Panc1 (cell line): ENCODE data around the gene PCDHGA1. TPM values are rescaled to one million over a fixed set of nuclear protein-coding genes. Genes with fewer than 3 reads are reported as not detected.

Source experiments
- ATAC-seq: fragments of 200-7000 bp; cut with Tn5 transposase; 2 replicates; pipeline ENCODE4 v1.9.1; 2020; ENCODE audit warnings: mild to moderate bottlenecking, moderate library complexity
- BruUV-seq: library from RNA; stranded (reverse); fragments of 400-500 nt; replicated peaks from 2 replicates; lab custom pipeline; 2021; lab: Mats Ljungman, UMichigan
- CTCF ChIA-PET: fragments of 300-600 bp; sonication (Branson Sonifier 250); formaldehyde crosslinking; loops from one replicate; lab custom pipeline; 2022; ENCODE audit warnings: antibody characterized with exemption; lab: Charles Lee
- POLR2A ChIA-PET: fragments of 300-600 bp; sonication (Branson Sonifier 250); formaldehyde crosslinking; loops from one replicate; lab custom pipeline; 2022; ENCODE audit warnings: antibody characterized with exemption; lab: Charles Lee
- DNase-seq: peaks from one replicate; pipeline ENCODE4 v3.0.0-alpha.2; 2010; ENCODE audit warnings: low read depth, low spot score
- H3K27ac ChIP-seq: 2 replicates; pipeline ENCODE4 v1.5.1; 2011; ENCODE audit warnings: mild to moderate bottlenecking, low read length, inconsistent platforms
- H3K27me3 ChIP-seq: fragments of 200-500 bp; sonication (Bioruptor generic); 2 replicates; pipeline ENCODE4 v1.6.0; 2014; ENCODE audit warnings: low read length, inconsistent platforms; ENCODE audit not compliant: control insufficient read depth, insufficient read depth
- H3K36me3 ChIP-seq: fragments of 200-500 bp; sonication (Bioruptor generic); 2 replicates; pipeline ENCODE4 v1.5.1; 2014; ENCODE audit warnings: inconsistent platforms, mild to moderate bottlenecking, low read length, moderate library complexity; ENCODE audit not compliant: control insufficient read depth, insufficient read depth
- H3K4me1 ChIP-seq: 2 replicates; pipeline ENCODE4 v1.5.1; 2011; ENCODE audit warnings: inconsistent platforms, mild to moderate bottlenecking, low read length, moderate library complexity; ENCODE audit not compliant: control insufficient read depth, insufficient read depth
- H3K4me3 ChIP-seq, 2 experiments: 2 replicates each; pipeline ENCODE4 v1.5.1; 2011 to 2012; ENCODE audit warnings: low read depth in 2 of 2, low read length in 2 of 2, mild to moderate bottlenecking in 2 of 2, inconsistent platforms in 1 of 2, moderate library complexity in 1 of 2
- H3K9me3 ChIP-seq: fragments of 200-500 bp; sonication (Bioruptor generic); 2 replicates; pipeline ENCODE4 v1.5.1; 2014; ENCODE audit warnings: low read depth, mild to moderate bottlenecking, inconsistent platforms, low read length, moderate library complexity; ENCODE audit not compliant: control insufficient read depth, insufficient read depth
- POLR2AphosphoS5 ChIP-seq: IDR thresholded peaks from 2 replicates; pipeline ENCODE4 v1.6.1; 2012; ENCODE audit warnings: mild to moderate bottlenecking, low read depth, low read length, moderate library complexity
- SIN3A ChIP-seq: IDR thresholded peaks from 2 replicates; pipeline ENCODE4 v1.6.1; 2012; ENCODE audit warnings: low read depth, mild to moderate bottlenecking, low read length, moderate library complexity, borderline replicate concordance; ENCODE audit not compliant: insufficient read depth
- TCF7L2 ChIP-seq: IDR thresholded peaks from 2 replicates; pipeline ENCODE4 v1.6.1; 2011; ENCODE audit warnings: mild to moderate bottlenecking, low read depth, low read length, inconsistent platforms
- in situ Hi-C: cut with HindIII; loops from 2 replicates; pipeline ENCODE4 v1.10.0; 2016; ENCODE audit warnings: low sequenced_read_pairs, low pct_unique_long_range_greater_than_20kb
- intact Hi-C: fragments of 100-400 bp; cut with micrococcal nuclease; formaldehyde crosslinking; loops from one replicate; pipeline ENCODE4 v1.10.0; 2022; ENCODE audit not compliant: unreplicated experiment
- total RNA-seq: library from RNA; stranded (reverse); gene quantifications from one replicate; pipeline ENCODE4 v1.2.1, GENCODE V29; 2021; ENCODE audit not compliant: unreplicated experiment
- TF ChIP-seq, protein P1 (sequence below): fragments of 450-650 bp; IDR thresholded peaks from 2 replicates; pipeline ENCODE4 v1.5.1; 2017; ENCODE audit warnings: mild to moderate bottlenecking
- TF ChIP-seq, protein P2 (sequence below), 2 experiments: IDR thresholded peaks; 2 replicates each; pipeline ENCODE4 v1.6.1; 2011 to 2012; ENCODE audit warnings: low read depth in 2 of 2, control low read depth in 1 of 2, low read length in 1 of 2, mild to moderate bottlenecking in 1 of 2, moderate library complexity in 1 of 2; ENCODE audit not compliant: insufficient read depth in 1 of 2

The PCDHGA1 gene
- total RNA-seq, 1 experiment from 2014 or later: 0.92 TPM

DNA sequence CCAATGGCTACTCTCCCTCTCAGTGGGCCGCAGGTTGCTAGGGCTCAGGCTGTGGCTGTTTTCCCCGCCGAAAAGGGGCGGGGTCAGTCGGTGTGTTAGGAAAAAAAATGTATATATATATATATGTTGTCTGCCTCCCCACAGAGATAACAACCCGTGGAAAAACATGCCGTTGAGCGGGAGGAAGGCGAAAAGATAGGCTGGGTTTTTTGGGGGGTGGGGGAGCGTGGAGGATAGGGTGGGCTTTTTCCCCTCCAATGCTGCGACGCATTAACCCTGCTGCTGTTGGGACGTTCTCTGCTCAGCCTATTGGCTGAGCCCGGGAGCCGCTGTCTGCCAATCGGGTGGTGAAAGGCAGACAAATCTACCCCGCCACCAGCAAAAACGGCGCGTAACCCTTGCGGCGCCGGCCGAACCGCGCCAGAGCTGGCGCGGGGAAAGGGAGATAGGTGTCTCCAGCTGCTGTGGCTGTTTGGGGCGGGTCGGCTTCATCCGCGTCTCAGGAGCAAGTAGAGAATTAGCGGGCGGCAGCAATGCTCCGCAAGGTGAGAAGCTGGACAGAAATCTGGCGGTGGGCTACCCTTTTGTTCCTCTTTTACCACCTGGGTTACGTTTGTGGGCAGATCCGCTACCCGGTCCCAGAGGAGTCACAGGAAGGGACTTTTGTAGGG, 154.5 kb downstream of the PCDHGA1 start, which contains the start of gene PCDHGC4:
Gene PCDHGC4, plus strand, starts transcription at position 390 of the 671 bp plus-strand sequence. Its CDS starts 144 bp downstream, at position 534.
- POLR2A ChIA-PET: no interaction called here
- H3K27me3 ChIP-seq: no peaks in the 10 kb centered on the region
- no peak for ATAC-seq
- CTCF ChIA-PET: no interaction called here
- no peaks in the 10 kb centered on the region for H3K9me3 ChIP-seq
- no TSS peak for BruUV-seq
- DNase-seq: no peak
- no peak within 1 kb of the TSS for H3K4me3 ChIP-seq
- TF ChIP-seq SIN3A (no peak), TCF7L2 (no peak), POLR2AphosphoS5 (no peak)
- TF ChIP-seq, protein P1, sequence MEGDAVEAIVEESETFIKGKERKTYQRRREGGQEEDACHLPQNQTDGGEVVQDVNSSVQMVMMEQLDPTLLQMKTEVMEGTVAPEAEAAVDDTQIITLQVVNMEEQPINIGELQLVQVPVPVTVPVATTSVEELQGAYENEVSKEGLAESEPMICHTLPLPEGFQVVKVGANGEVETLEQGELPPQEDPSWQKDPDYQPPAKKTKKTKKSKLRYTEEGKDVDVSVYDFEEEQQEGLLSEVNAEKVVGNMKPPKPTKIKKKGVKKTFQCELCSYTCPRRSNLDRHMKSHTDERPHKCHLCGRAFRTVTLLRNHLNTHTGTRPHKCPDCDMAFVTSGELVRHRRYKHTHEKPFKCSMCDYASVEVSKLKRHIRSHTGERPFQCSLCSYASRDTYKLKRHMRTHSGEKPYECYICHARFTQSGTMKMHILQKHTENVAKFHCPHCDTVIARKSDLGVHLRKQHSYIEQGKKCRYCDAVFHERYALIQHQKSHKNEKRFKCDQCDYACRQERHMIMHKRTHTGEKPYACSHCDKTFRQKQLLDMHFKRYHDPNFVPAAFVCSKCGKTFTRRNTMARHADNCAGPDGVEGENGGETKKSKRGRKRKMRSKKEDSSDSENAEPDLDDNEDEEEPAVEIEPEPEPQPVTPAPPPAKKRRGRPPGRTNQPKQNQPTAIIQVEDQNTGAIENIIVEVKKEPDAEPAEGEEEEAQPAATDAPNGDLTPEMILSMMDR: no peak
- TF ChIP-seq, protein P2, sequence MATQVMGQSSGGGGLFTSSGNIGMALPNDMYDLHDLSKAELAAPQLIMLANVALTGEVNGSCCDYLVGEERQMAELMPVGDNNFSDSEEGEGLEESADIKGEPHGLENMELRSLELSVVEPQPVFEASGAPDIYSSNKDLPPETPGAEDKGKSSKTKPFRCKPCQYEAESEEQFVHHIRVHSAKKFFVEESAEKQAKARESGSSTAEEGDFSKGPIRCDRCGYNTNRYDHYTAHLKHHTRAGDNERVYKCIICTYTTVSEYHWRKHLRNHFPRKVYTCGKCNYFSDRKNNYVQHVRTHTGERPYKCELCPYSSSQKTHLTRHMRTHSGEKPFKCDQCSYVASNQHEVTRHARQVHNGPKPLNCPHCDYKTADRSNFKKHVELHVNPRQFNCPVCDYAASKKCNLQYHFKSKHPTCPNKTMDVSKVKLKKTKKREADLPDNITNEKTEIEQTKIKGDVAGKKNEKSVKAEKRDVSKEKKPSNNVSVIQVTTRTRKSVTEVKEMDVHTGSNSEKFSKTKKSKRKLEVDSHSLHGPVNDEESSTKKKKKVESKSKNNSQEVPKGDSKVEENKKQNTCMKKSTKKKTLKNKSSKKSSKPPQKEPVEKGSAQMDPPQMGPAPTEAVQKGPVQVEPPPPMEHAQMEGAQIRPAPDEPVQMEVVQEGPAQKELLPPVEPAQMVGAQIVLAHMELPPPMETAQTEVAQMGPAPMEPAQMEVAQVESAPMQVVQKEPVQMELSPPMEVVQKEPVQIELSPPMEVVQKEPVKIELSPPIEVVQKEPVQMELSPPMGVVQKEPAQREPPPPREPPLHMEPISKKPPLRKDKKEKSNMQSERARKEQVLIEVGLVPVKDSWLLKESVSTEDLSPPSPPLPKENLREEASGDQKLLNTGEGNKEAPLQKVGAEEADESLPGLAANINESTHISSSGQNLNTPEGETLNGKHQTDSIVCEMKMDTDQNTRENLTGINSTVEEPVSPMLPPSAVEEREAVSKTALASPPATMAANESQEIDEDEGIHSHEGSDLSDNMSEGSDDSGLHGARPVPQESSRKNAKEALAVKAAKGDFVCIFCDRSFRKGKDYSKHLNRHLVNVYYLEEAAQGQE (IDR thresholded peaks at IDR 0.05; ENCODE audit: insufficient read depth in 1 of 2, low read depth in 2 of 2, low read length in 1 of 2): no peak
- H3K27ac ChIP-seq: no peak within 1 kb of the TSS
- intact Hi-C loops (no loop called here), in situ Hi-C loops (no loop called here)
- no peaks in the 10 kb centered on the region; the same call in 1 of the 2 replicates for H3K4me1 ChIP-seq
- H3K36me3 ChIP-seq: no peaks in the 10 kb centered on the region

DNA sequence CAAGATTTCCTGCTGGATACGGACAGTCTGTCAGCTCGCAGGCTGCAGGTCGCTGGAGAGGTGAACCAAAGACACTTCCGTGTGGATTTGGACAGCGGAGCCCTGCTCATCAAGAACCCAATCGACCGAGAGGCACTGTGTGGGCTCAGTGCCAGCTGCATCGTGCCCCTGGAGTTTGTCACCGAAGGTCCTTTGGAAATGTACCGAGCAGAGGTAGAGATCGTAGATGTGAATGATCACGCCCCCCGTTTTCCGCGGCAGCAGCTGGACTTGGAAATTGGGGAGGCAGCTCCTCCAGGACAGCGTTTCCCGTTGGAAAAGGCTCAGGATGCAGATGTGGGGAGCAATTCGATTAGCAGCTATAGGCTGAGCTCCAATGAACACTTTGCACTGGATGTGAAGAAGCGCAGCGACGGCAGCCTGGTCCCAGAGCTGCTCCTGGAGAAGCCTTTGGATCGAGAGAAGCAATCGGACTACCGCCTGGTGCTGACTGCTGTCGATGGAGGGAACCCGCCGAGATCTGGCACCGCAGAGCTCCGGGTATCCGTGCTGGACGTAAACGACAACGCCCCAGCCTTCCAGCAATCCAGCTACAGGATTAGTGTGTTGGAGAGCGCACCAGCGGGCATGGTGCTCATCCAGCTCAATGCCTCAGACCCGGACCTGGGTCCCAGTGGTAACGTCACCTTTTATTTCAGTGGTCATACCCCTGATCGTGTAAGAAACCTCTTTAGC, 155.2 kb downstream of the PCDHGA1 start:
- intact Hi-C loops (no loop called here), in situ Hi-C loops (no loop called here)
- H3K36me3 ChIP-seq: no peaks in the 10 kb centered on the region
- H3K27me3 ChIP-seq: no peaks in the 10 kb centered on the region
- TF ChIP-seq, protein P2 (IDR thresholded peaks at IDR 0.05; ENCODE audit: insufficient read depth in 1 of 2, low read depth in 2 of 2, low read length in 1 of 2): no peak
- TF ChIP-seq POLR2AphosphoS5 (no peak), TCF7L2 (no peak), SIN3A (no peak)
- TF ChIP-seq, protein P1: no peak
- DNase-seq (no peak), ATAC-seq (no peak)
- no peaks in the 10 kb centered on the region for H3K9me3 ChIP-seq
- no peaks in the 10 kb centered on the region; the same call in 1 of the 2 replicates for H3K4me1 ChIP-seq
- POLR2A ChIA-PET: no interaction called here
- BruUV-seq: no TSS peak
- no peak overlapping the region for H3K4me3 ChIP-seq
- CTCF ChIA-PET: no interaction called here
- no peak overlapping the region for H3K27ac ChIP-seq
